Thyroid gland (tissue), 4 donors: Measurements from ENCODE around the gene TPD52L1.

Source experiments
- POLR2A ChIP-seq, 2 donors: fragments of 450-650 bp; IDR thresholded peaks; one replicate each; pipeline ENCODE4 v1.6.1; 2017; ENCODE audit warnings: antibody characterized with exemption in 2 of 2, mild to moderate bottlenecking in 2 of 2, moderate library complexity in 1 of 2
- TF ChIP-seq, protein P1 (sequence below), 6 experiments: fragments of 200-600 bp in 3 of 6; fragments of 450-650 bp in 3 of 6; sonication (generic) in 3 of 6; IDR thresholded peaks; one replicate each; pipeline ENCODE4 v1.5.1; 2016 to 2019; ENCODE audit warnings: antibody characterized with exemption in 6 of 6, mild to moderate bottlenecking in 2 of 6, inconsistent platforms in 1 of 6, moderate library complexity in 1 of 6

DNA sequence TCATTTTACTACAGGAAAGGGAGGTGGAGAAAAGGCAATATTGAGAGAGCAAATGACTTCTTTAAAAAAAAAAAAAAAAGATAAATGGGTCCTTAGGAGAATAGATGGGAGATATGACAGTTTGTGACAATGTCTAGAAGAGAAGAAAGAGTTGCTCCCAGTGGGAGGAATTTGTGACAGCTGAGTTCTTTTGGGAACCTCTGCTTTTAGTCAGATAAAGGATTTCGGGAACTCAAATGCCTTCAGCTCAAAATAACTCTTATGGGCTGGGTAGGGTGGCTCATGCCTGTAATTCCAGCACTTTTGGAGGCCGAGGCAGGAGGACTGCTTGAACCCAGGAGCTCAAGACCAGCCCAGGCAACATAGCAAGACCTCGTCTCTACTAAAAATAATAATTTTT is 13.1 kb downstream of the TPD52L1 start:
- TF ChIP-seq, protein P1, sequence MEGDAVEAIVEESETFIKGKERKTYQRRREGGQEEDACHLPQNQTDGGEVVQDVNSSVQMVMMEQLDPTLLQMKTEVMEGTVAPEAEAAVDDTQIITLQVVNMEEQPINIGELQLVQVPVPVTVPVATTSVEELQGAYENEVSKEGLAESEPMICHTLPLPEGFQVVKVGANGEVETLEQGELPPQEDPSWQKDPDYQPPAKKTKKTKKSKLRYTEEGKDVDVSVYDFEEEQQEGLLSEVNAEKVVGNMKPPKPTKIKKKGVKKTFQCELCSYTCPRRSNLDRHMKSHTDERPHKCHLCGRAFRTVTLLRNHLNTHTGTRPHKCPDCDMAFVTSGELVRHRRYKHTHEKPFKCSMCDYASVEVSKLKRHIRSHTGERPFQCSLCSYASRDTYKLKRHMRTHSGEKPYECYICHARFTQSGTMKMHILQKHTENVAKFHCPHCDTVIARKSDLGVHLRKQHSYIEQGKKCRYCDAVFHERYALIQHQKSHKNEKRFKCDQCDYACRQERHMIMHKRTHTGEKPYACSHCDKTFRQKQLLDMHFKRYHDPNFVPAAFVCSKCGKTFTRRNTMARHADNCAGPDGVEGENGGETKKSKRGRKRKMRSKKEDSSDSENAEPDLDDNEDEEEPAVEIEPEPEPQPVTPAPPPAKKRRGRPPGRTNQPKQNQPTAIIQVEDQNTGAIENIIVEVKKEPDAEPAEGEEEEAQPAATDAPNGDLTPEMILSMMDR (IDR thresholded peaks at IDR 0.05): no peak
- TF ChIP-seq POLR2A (IDR thresholded peaks at IDR 0.05): no peak
